HAP-1 (cell line): Measurements from ENCODE around the gene ESR2.
A peak's percentile ranks its signal among the peaks of the same experiment; 100 is the strongest.
"Not testable (repeated sequence)": the region's sequence is repeated elsewhere in the genome, so short reads cannot be mapped to it uniquely, and the experiment has no call there.

Experiments
- DNase-seq, 2 experiments: peaks; one replicate each; pipeline ENCODE4 v3.0.0-alpha.2; 2016 to 2020; ENCODE audit warnings: low spot score in 2 of 2
- H3K27me3 ChIP-seq: fragments of 250-450 bp; sonication (Bioruptor Pico); 2 replicates; pipeline ENCODE4 v1.5.1; 2020; ENCODE audit warnings: low read depth, mild to moderate bottlenecking, moderate library complexity
- H3K36me3 ChIP-seq: fragments of 250-450 bp; sonication (Bioruptor Pico); replicated peaks from 2 replicates; pipeline ENCODE4 v1.5.1; 2020; ENCODE audit warnings: mild to moderate bottlenecking
- H3K4me1 ChIP-seq: fragments of 250-450 bp; sonication (Bioruptor Pico); 2 replicates; pipeline ENCODE4 v1.5.1; 2020; ENCODE audit warnings: mild to moderate bottlenecking
- H3K4me3 ChIP-seq: fragments of 250-450 bp; sonication (Bioruptor Pico); 2 replicates; pipeline ENCODE4 v1.5.1; 2020; ENCODE audit warnings: mild to moderate bottlenecking, moderate library complexity
- H3K9me3 ChIP-seq: fragments of 250-450 bp; sonication (Bioruptor Pico); 2 replicates; pipeline ENCODE4 v1.5.1; 2020; ENCODE audit warnings: mild to moderate bottlenecking, moderate library complexity
- in situ Hi-C: fragments of 300-500 bp; cut with MboI; formaldehyde crosslinking; loops from 3 replicates; pipeline ENCODE4 v1.14.3; 2020; ENCODE audit warnings: low sequenced_read_pairs, inconsistent platforms, mixed read lengths

Gene ESR2

GRCh38 chr14:64158608-64159007 is 135.6 kb downstream of the ESR2 start:
- no peaks in the 10 kb centered on the region for H3K4me1 ChIP-seq
- no peaks in the 10 kb centered on the region for H3K27me3 ChIP-seq
- no peak for DNase-seq
- H3K36me3 ChIP-seq = no peaks in the 10 kb centered on the region; the same call in 1 of the 2 replicates
- in situ Hi-C loops = no loop called here
- no peak overlapping the region for H3K4me3 ChIP-seq
- H3K9me3 ChIP-seq = no peaks in the 10 kb centered on the region

DNA sequence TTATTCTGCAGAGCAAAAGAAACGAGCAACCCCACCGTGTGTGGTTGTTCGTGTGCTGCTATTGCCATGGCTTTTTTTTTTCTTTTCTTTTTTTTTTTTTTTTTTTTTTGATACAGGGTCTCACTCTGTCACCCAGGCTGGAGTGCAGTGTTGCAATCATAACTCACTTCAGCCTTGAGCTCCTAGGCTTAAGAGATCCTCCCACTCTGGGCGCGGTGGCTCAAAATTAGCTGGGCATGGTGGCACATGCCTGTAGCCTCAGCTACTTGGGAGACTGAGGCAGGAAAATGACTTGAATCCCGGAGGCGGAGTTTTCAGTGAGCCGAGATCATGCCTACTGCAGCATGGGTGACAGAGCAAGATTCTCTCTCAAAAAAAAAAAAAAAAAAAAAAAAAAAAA is 144.2 kb downstream of the ESR2 start:
- Histone ChIP-seq H3K36me3 (no peaks in the 10 kb centered on the region), H3K9me3 (no peaks in the 10 kb centered on the region), H3K4me1 (no peaks in the 10 kb centered on the region), H3K27me3 (no peaks in the 10 kb centered on the region), H3K4me3 (no peak overlapping the region)
- no peak for DNase-seq
- in situ Hi-C loops = no loop called here

DNA sequence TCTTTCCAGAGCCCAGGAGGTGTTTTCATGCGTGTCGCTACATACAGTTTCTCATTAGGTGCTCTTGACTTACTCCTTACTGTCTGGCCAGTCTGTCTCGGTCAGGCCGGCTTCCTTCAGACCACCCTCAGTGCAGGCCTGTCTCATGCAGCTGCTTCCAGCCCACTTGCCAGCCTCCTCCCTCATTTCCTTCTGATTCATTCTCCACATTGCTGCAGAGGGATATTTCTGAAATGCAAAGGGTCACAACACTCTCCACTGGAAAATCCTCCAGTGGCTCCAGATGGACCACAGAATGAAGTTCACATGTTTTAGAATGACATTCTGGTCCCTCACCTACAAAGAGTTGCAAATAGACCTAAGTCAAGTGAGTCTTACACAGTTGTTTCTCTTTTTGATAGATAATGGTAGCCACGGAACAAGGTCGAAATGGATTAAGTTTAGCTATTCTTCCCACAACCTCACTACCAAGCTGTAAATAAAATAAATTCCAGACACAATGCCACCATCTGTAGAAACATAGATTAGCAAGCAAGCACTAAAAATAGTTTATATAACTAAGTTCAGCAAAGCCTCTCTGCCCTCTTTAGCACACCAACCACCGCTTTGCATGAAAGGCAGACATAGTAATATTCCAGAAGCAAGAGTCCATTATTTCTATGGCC is 146.9 kb downstream of the ESR2 start:
- no peak for DNase-seq

GRCh38 chr14:64137657-64138290 is 156.4 kb downstream of the ESR2 start:
- Histone ChIP-seq H3K9me3 (no peaks in the 10 kb centered on the region), H3K4me1 (no peaks in the 10 kb centered on the region), H3K4me3 (no peak overlapping the region), H3K36me3 (peaks cover 13% of the 10 kb centered on the region; the same call in 1 of the 2 replicates), H3K27me3 (no peaks in the 10 kb centered on the region)
- in situ Hi-C loops = no loop called here
- peak in 1 of 2 experiments; percentile 17 for DNase-seq

More for the DNA sequence above, 146.9 kb downstream of the ESR2 start:
- Histone ChIP-seq H3K4me1 (no peaks in the 10 kb centered on the region), H3K36me3 (peaks cover 9% of the 10 kb centered on the region), H3K9me3 (no peaks in the 10 kb centered on the region), H3K27me3 (no peaks in the 10 kb centered on the region), H3K4me3 (no peak overlapping the region)
- in situ Hi-C loops = no loop called here

DNA sequence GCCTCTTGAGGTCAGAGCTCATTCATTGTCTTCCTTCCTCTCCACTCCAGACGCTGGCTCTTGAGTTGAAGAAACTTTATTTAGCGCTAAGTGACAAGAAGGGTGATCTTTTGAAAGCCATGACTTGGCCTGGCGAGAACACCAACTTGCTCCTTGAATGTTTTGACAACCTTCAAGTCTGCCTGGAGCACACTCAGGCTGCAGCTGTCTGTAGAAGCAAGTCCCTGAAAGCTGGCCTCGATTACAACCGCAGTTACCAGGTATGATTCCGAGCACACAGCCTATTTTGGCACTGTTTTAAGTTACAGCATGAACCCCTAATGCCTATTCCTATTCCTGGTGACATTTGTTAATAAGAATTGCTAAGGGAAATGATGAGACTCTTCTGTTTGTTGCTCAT is 167.6 kb downstream of the ESR2 start:
- H3K4me1 ChIP-seq = no peaks in the 10 kb centered on the region
- no peaks in the 10 kb centered on the region for H3K9me3 ChIP-seq
- DNase-seq = no peak
- peaks cover 17% of the 10 kb centered on the region for H3K36me3 ChIP-seq
- no peak overlapping the region for H3K4me3 ChIP-seq
- in situ Hi-C loops = no loop called here
- H3K27me3 ChIP-seq = no peaks in the 10 kb centered on the region

DNA sequence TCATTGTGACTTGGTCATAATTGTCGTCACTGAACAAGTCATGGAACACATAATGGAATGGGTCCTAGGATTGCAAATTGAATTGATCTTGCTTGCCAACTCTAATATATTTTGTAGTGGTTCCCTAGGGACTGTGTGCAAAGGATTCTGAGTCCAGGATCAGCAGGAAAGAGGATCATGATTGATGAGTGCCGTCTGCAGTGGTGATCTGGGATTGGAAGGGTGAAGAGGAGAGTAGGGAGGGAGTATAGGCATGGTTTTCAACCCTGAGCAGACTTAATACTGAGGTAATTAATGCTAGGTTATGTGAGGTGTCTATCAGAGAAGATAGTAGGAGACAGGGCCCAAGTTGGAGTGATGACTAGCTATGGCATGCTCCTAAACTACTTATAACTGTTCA is 168.9 kb downstream of the ESR2 start:
- Histone ChIP-seq H3K36me3 (peaks cover 17% of the 10 kb centered on the region), H3K4me1 (no peaks in the 10 kb centered on the region), H3K9me3 (no peaks in the 10 kb centered on the region), H3K4me3 (no peak overlapping the region), H3K27me3 (no peaks in the 10 kb centered on the region)
- in situ Hi-C loops = no loop called here
- DNase-seq = no peak

- Histone ChIP-seq H3K36me3 (peaks cover 13% of the 10 kb centered on the region), H3K27me3 (no peaks in the 10 kb centered on the region), H3K4me1 (no peaks in the 10 kb centered on the region), H3K9me3 (no peaks in the 10 kb centered on the region), H3K4me3 (no peak overlapping the region)
- in situ Hi-C loops = no loop called here
- DNase-seq = no peak
Observed at GRCh38 chr14:64123241-64123822, 170.8 kb downstream of the ESR2 start.

DNA sequence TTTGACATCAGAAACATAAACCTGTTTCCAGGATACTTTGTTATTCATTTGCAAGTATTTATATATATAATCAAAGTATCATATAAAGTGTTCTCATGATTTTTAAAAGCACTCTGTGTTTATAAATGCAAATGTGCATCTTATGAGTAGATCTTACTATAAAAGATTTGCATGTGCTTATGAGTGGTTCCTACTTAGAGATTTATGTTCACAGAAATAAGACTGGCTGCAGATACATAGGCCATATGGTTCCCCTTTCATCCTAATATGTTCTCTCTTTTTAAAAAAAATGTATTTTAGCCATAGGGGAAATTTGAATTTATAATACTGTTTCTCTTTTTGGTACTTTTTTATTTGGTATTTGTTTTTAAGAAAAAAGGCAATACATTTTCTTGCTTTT is 174.2 kb downstream of the ESR2 start:
- Histone ChIP-seq H3K27me3 (no peaks in the 10 kb centered on the region), H3K4me3 (no peak overlapping the region), H3K36me3 (peaks cover 5% of the 10 kb centered on the region), H3K9me3 (no peaks in the 10 kb centered on the region), H3K4me1 (no peaks in the 10 kb centered on the region)
- in situ Hi-C loops = no loop called here
- no peak for DNase-seq

DNA sequence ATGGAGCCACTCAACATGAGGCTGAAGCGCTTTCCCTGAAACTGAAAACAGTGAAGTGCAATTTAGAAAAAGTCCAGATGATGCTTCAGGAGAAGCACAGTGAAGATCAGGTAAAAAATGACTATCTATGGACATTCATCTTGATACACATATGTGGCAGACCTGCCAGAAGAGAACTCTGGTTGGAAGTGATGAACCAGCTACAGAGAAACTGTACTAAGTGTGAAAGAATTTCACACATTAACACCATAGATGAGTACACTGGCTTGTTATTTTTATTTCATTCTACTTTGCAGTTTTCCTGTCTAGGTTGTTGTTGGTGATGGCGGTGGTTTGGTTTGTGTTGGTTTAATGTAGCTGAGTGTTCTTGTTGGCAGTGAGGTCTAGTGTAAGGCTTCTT is 174.7 kb downstream of the ESR2 start:
- Histone ChIP-seq H3K27me3 (no peaks in the 10 kb centered on the region), H3K4me3 (no peak overlapping the region), H3K9me3 (no peaks in the 10 kb centered on the region), H3K36me3 (peaks cover 5% of the 10 kb centered on the region), H3K4me1 (no peaks in the 10 kb centered on the region)
- in situ Hi-C loops = no loop called here
- DNase-seq = no peak

DNA sequence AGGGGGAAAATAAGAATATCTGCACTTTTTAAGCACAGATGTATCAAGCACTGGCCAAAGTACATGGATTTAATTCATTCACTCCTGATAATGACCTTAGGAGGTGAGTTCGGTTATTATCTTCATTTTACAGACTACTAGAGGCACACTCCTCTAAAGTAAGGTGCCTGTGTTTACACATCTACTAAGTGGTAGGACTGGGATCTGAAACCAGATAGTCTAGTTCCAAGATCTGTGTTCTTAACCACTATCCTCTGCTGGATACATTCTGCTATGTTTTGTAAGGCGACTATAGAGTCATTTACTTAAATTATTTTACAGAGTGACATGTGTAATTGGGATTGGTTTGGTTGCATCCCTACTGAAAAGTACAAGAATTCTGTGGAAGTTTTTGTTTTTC is 175.3 kb downstream of the ESR2 start:
- Histone ChIP-seq H3K9me3 (no peaks in the 10 kb centered on the region), H3K27me3 (no peaks in the 10 kb centered on the region), H3K4me3 (no peak overlapping the region), H3K4me1 (no peaks in the 10 kb centered on the region), H3K36me3 (peaks cover 5% of the 10 kb centered on the region)
- in situ Hi-C loops = no loop called here
- no peak for DNase-seq

GRCh38 chr14:64118403-64118742 is 175.8 kb downstream of the ESR2 start:
- not testable (repeated sequence) for H3K36me3 ChIP-seq

GRCh38 chr14:64117671-64118402 is 176.3 kb downstream of the ESR2 start:
- Histone ChIP-seq H3K9me3 (no peaks in the 10 kb centered on the region), H3K4me3 (no peak overlapping the region), H3K27me3 (no peaks in the 10 kb centered on the region), H3K4me1 (no peaks in the 10 kb centered on the region), H3K36me3 (peaks cover 5% of the 10 kb centered on the region)
- in situ Hi-C loops = no loop called here
- no peak for DNase-seq

More at GRCh38 chr14:64118403-64118742, 175.8 kb downstream of the ESR2 start:
- H3K4me3 ChIP-seq, H3K4me1 ChIP-seq, in situ Hi-C loops, DNase-seq, H3K9me3 ChIP-seq, H3K27me3 ChIP-seq: not testable (repeated sequence)

DNA sequence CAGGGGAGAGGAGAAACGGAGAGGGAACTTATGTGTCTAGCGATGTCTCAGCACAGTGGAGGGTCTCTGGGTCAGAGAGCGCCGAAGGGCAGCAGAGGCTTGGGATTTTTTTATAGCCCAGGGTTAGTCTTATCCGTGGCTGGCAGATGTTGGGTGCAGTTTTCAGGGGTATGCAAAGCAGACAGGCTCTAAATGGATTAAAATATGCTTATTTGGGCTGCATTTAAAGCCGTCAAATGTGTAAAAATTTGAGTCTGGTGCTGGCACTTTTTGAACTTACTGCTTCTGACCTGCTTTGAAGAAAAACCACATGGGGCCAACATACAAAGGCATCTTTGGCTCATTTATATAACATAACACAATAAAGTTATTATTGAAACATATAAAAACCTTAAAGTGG is 178.8 kb downstream of the ESR2 start:
- H3K36me3 ChIP-seq = no peaks in the 10 kb centered on the region; the same call in none of the 2 replicates
- H3K4me3 ChIP-seq = no peak overlapping the region
- no peak for DNase-seq
- in situ Hi-C loops = no loop called here
- H3K27me3 ChIP-seq = no peaks in the 10 kb centered on the region
- H3K4me1 ChIP-seq = no peaks in the 10 kb centered on the region
- no peaks in the 10 kb centered on the region for H3K9me3 ChIP-seq

- Histone ChIP-seq H3K36me3 (no peaks in the 10 kb centered on the region; the same call in none of the 2 replicates), H3K4me3 (no peak overlapping the region), H3K9me3 (no peaks in the 10 kb centered on the region), H3K27me3 (no peaks in the 10 kb centered on the region), H3K4me1 (no peaks in the 10 kb centered on the region)
- in situ Hi-C loops = no loop called here
- DNase-seq = no peak
Observed at GRCh38 chr14:64114796-64115195, 179.4 kb downstream of the ESR2 start.
